Left ventricle myocardium superior (tissue), 1 donor: Measurements from ENCODE around the gene SLC2A9. TPM values are rescaled to one million over a fixed set of nuclear protein-coding genes. Genes with fewer than 3 reads are reported as not detected.
"Not testable (repeated sequence)": the region's sequence is repeated elsewhere in the genome, so short reads cannot be mapped to it uniquely, and the experiment has no call there.

Source experiments
- ATAC-seq: fragments of 200-7000 bp; cut with Tn5 transposase; one replicate; pipeline ENCODE4 v1.9.1; 2020; ENCODE audit warnings: mild to moderate bottlenecking, moderate library complexity
- DNase-seq: peaks from one replicate; pipeline ENCODE4 v3.0.0-alpha.2; 2020
- intact Hi-C: fragments of 100-400 bp; cut with micrococcal nuclease; formaldehyde crosslinking; loops from one replicate; pipeline ENCODE4 v1.11.0; 2022
- total RNA-seq: library from RNA; stranded (reverse); fragmentation: NEBNext Ultra II Directional; extraction: Animal tissue kit (Norgen Biotek cat#: 25700); gene quantifications from one replicate; pipeline ENCODE4 v1.2.1, GENCODE V29; 2021
- donor health status: DM: no; HTN: yes; CAD: no; lungs with severe emphysema.

SLC2A9 gene
- total RNA-seq, 1 donor from 2014 or later = 7.1 TPM

DNA sequence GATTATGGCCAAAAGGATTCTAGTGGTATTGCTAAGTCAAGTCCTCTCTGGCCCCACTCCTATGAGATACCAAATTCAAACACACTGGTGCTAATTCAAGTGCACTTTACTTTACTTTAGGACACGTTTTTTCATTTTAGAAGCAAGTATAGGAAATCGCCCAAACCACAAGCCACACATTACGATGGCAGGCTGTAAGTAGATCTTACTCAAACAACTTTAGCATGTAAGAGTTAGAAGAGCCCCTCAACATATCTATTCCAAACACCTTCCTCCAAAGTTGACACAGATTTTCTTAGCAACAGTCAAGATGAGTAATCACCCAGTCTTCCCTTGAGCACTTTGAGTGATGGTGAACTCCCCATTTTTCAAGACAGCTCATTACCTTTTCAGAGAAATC, 196.2 kb downstream of the SLC2A9 start:
- intact Hi-C loops = no loop called here
- DNase-seq = no peak

DNA sequence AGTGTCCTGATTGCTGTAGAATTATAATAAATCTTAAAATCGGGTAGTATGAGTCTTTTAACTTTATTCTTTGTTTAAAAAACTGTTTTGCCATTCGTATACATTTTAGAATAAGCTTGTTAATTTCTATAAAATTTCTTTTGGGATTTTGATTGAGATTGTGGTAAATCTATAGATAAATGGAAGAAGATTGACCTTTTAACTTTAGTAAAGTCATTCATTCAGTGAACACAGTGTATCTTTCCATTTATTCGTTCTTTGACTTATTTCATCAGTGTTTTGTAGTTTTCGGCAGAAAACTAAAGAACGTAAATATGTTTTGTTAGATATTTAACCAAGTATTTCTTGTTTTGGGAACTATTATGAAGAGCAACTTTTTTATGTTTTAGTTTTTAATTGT, 201.0 kb downstream of the SLC2A9 start:
- intact Hi-C loops = no loop called here
- ATAC-seq (no peak), DNase-seq (no peak)

More for the DNA sequence above, 196.2 kb downstream of the SLC2A9 start:
- ATAC-seq = no peak

DNA sequence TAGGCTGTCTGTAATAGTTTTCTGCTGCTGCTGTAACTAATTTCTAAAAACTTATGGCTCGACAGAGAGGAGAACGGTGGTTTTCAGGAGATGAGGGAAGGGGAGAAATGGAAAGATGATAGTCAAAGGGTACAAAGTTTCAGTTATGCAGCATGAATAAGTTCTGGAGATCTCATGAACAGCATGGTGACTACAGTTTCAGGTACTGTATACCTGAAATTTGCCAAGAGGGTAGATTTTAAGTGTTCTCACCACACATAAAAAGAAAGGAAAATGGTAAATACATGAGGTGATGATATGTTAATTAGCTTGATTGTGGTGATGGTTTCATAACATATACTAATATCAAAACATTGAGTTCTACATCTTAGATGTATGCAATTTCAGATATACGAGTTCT, 205.0 kb downstream of the SLC2A9 start:
- intact Hi-C loops = no loop called here
- ATAC-seq (no peak), DNase-seq (no peak)

DNA sequence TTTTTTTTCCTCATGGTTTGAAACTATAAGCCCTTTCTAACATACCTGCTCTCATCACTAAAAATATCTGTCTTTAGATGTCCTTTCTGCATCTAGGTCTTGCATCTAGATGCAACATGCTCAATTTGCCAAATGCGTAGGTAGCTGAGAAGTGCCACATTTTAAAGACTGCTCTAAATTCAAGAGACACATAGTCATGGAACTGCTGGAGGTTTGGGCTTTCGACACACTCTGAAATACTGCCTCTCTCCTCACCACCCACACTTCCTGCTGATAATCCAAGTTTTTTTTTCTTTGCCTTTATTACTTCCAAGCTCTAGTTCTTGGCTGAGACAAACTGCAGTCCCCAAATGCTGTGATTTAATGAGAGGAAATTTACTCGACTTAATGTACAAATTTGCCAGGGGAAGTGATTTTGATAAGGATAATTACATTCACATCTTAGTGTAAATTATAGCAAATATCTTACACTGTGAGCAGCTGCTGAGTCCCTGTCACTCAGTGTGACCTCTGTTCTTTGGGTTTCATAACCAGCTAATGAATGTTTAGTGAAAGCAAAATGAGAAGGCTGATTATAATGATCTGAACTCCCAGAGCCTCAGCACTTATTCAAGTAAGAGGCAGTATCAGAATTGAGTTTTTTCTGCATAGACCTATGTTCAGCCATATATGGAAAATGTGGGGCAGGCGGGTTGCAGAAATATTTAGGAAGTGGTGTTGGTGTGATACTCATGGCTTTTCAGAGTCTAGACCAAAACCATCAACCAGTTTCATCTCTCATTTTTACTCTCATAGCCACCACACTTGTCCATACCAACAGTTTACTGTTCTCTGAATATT, 208.6 kb downstream of the SLC2A9 start:
- intact Hi-C loops = no loop called here
- ATAC-seq = peak; percentile 56
- DNase-seq = no peak

DNA sequence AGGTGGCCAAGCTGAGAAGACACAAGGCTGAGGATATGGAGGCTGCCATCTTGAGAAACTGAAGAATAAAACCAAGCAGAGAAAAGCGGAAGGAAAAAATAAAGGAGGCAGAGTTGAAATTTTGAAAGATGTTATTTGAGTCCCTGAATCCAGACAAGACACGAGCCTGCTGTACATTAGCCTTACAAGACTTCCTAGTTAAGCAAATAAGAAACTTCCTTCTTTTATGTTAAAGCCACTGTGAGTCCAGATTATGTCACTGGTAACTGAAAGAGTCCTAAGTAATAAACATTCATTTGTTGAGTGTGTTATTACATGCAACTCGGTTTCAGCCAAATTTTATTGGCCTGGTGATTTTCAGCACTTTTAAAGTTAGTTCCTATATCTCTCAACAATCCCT, 209.5 kb downstream of the SLC2A9 start:
- intact Hi-C loops = no loop called here
- no peak for ATAC-seq
- DNase-seq = no peak

DNA sequence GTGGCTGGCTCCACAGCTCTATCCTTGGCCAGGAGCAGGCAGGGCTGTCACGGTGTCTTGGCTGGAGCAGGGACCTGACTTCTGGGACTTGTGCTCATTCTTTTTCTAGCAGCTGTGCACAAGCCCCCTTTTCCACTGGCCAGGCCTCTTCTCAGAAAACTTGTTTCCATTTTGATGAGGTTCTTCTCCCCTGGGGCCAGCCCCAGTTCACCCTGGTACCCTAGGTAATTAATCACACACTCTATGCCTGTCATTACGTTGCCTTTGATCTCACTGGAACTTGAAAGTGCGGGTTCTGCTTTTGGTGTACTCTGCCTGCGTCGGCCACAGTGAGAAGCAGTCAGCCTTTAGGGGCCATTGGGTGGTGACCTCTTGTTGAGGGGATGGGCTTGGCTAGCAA, 213.2 kb downstream of the SLC2A9 start:
- DNase-seq = no peak
- intact Hi-C loops = no loop called here

DNA sequence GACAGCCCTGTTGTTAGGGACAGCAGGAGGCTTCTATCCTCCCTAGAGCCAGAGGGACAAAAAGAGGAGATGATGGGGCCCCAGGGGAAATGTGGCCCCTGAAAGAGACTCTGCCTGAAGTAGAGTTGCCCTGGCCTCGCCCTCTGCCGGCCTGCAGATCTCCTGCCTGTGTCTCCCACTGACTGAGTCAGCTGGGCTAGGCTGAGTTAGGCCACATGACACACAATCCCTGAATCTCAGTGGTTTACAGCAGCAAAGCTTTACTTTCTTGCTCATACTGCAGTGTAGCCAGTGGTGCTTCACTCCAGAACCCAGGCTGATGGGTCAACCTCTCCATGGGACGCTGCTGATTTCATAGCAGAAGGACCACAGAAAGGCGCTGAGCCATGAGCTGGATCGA, 216.4 kb downstream of the SLC2A9 start:
- intact Hi-C loops = no loop called here
- DNase-seq = no peak
- ATAC-seq = no peak

More for the DNA sequence above, 213.2 kb downstream of the SLC2A9 start:
- no peak for ATAC-seq

DNA sequence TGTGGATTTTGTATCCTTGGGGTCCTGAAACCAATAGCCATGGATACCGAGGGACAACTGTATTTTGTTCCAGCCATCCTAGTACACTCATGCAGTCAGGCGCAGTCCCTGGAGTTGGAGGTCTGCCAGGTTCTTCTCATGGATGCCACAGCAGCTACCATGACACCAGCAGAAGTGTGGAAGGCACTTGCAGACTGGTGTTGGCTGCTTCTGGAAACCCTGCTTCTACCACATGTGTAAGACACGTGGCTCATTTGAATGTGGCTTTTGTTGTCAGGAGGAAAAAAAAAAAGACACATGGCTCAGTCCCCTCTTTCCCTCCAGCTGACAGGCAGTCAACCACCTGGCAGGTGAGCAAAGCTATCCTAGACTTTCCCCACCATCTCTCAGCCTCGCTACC, 220.4 kb downstream of the SLC2A9 start:
- intact Hi-C loops = no loop called here
- no peak for ATAC-seq
- no peak for DNase-seq

DNA sequence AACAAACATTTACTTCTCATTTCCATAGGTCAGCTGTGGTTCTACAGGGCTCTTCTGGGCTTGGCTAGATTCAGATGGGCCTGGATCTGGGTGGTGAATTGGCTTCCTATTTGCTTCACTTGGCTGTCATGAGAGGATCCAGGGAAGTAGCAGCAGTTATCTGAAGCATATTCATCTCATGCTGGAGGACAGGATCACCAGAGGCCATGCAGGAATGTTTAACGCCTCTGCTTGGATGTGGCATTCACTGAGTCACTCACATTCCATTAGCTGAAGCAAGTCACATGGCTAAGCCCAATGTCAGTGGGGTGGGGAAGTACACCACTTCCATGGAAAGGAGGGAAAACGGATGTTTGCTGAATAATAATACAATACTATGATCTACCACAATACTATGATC, 224.7 kb downstream of the SLC2A9 start:
- ATAC-seq, DNase-seq, intact Hi-C loops: not testable (repeated sequence)

DNA sequence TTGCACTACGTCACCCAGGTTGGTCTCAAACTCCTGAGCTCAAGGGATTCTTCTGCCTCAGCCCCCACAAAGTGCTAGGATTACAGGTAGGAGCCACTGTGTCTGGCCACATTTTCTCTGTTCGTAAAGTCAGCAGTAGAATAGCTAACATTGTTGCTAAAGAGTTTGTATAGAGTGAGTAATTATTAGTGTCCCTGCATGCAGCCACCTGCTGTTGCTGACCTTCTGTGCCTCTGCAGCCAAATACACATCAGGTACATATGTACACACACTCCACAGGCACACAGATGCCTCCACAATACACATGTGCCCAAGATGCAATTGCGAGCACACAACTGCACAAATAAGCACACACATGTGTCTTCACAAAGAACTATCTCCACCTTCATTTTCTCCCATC, 228.9 kb downstream of the SLC2A9 start:
- ATAC-seq = no peak
- intact Hi-C loops = no loop called here
- DNase-seq = no peak

DNA sequence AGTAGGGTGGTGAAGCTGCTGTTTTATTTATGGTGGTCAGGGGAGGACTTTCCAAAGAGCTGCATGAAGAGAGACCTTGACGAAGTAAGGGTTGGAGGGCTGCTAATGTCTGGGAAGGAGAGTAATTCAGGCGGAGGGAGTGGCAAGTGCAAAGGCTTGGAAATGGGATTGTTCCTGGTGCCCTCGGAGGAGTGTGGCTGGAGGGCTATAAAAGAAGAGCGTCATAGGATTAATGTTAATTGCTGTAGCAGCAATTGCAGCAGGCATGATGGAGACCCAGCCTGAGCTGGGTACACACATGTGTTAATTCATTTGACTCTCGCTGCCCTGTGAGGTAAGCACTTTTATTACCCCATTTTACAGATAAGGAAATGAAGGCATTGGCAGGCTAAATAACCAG, 235.4 kb downstream of the SLC2A9 start:
- intact Hi-C loops, ATAC-seq, DNase-seq: not testable (repeated sequence)

DNA sequence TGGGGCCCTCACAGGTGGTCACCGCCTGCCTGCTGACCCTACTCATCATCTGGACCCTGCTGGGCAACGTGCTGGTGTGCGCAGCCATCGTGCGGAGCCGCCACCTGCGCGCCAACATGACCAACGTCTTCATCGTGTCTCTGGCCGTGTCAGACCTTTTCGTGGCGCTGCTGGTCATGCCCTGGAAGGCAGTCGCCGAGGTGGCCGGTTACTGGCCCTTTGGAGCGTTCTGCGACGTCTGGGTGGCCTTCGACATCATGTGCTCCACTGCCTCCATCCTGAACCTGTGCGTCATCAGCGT, 239.2 kb downstream of the SLC2A9 start:
- DNase-seq = no peak
- intact Hi-C loops = no loop called here
- ATAC-seq = no peak

DNA sequence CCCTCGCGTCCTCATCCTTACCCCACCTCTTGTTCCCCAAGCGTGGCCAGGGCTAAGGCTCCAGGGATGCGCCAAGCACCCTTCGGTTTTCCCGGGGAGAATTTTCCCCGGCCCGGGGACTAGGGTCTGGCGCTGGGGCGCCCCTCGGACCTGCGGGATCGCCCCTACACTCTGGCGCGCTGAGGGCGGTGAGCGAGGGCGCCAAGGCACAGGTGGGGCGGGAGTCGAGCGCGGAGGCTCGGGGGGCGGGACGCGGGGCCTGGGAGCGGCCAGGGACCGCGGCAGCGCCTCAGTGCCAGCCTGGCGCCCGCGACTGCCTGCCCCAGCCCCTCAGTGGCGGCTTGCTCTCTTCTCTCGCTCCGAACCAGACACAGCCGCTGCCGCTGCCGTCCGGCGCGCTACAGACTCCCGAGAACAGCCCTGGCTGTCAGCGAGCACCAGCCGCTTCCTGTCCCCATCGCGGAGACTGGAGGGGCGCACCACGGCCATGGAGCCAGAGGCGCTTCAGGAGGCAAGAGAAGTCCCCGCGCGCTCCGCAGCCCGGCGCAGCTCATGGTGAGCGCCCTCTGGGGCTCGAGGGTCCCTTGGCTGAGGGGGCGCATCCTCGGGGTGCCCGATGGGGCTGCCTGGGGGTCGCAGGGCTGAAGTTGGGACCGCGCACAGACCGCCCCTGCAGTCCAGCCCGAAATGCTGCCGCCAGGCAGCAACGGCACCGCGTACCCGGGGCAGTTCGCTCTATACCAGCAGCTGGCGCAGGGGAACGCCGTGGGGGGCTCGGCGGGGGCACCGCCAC, 239.8 kb downstream of the SLC2A9 start, which contains the start of gene DRD5:
Gene DRD5 (plus strand): TSS at position 292 of the 793 bp plus-strand sequence. CDS start 396 bp downstream, at position 688.
- ATAC-seq (no peak), DNase-seq (no peak)
- intact Hi-C loops = no loop called here

Other genes with a start within 250 kb of the SLC2A9 start
- gene DRD5, start 239.9 kb downstream of the SLC2A9 start, total RNA-seq = not detected
- gene WDR1, start 95.3 kb upstream of the SLC2A9 start, total RNA-seq = 182 TPM